ENCODE data around the gene DEFB112.

Gene DEFB112, protein sequence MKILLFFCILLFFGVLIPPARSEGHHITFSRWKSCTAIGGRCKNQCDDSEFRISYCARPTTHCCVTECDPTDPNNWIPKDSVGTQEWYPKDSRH

DNA sequence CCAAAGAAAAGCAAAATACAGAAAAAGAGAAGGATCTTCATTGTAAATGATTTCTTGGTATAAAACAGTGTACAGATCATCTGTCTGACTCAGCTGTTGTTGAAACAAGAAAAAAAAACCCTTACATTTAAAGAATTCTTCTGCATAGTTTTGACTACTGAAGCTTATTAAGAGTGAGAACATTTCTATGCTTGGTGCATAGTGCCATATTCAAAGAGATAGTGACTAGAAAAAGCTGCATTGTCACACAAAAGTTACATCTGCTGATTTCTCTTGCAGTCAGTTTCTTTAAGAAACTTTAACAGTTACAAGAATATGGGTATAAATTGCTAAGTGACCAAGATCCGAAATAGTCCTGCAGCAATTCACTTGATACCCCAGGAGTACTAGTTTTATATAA lies at the start of gene DEFB112:
TSS of gene DEFB112 (minus strand) at position 101 of the 400 bp plus-strand sequence. CDS start at position 41, 60 bp downstream.
- no peak for DNase-seq

DNA sequence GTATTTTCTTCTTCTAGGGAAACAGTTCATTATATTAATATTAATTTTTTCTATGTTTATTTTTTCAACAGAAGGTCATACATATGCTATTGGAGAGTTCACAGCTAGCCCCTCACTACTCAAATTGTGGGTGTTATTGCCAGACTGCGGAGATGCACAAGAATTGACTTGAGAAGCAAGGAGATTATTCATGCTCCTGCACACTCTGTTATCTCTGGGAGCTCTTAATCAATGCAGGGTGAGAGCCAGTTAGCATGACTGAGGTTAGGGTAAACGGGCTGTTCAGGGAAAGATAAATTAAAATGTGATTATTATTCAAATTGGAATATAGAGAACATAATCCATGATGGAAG lies 48.9 kb upstream of the DEFB112 start:
- DNase-seq, result no peak

DNA sequence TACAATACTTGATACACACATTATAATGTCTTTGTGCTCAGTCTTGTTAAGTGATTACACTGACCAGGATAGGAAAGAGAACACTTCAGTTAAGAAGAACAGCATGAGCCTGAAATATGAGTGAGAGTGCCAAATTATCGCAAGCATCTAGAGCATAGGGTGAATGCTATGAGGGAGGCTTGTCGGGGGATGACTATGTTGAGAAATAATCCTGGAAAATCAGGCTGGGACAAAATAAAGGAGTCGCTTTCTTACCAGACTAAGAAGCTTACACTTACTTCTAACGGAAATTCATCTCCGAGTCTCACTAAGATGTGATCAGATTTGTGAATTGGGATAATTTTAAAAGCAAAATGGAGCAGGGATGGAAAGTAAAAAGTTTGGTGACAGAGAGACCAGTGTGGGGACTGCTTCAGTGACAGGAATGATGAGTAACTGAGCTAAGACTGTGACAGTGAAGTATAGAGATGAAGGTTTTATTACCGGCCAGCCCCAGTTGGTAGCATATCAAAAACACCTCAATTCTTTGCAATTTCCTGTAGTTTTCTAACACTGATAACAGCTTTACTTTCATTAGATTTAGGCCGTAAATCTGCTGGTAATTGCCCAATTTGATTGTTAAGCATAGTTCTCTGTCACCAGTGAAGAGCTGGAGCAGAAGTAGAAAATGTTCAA lies 48.4 kb upstream of the DEFB112 start:
- DNase-seq, result no peak

DNA sequence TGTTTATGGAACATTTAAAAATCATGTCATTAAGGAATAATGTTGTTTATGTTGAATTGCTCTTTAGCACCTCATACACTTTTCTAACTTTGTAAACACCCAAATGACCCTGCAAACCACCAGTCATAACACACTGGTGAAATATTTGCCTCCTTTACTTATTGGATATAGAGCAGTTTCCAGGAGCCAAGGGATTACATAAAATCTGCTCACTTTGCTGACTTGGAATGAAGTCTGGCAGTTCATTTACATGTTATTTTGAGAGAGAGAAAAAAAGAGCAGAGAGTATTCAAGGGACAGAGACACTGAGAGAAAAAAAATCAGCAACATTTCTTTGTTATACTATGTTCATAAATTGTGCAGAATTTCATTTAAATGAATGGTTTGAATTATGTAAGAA lies 46.6 kb upstream of the DEFB112 start:
- no peak for DNase-seq

DNA sequence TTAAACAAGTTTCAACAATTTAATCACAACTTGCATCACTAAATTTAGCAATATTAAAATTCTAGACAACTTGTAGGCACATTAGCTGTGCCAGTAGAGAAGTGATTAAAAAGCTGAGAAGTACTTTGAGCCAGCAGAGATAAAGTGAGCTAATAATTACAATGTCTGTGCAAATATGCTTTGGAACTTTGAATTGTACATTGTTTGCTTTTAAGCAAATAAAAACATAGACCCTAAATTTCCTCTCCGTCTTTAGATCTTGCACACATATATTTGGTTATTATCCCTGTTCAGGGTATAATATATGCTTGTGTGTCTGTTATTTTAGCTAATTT lies 44.2 kb upstream of the DEFB112 start:
- no peak for DNase-seq

DNA sequence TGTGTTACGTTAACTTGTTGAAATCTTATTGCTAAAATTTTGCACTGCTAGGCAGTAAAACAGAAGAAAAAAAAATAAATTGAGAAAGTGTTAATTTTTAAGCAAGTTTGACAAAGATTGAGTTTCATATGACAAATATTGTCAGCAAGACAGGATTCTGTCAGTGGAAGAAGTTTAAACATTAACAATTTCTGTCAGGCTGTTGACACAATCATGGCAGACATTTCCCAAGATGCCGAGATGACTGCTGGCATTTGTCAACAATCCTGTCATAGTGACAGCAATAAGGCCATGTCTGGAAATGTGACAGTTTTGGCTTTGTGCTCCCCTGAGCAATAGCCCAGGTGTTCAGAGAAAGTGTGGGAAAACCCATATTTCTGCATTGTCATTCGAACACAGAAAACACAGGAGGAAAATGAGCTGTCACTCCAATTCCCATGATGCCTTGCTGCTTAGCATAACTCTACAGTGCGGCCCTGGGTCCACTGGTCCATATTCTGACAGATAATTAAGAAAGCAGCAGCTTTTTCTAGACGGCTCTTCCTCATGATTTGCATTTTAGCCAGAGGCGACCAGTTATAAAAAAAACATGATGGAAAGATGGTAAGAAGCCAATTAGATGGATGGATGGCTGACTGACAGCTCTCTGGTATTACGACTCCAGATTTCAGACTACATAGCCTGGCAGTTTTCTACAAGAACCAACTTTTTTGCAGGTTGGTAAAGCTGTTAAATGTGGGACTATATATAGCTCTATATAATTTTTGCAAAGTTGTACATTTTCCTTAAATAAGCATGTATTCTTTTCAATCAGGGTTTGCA lies 43.6 kb upstream of the DEFB112 start:
- DNase-seq, result no peak

- no peak for DNase-seq
These were observed 41.9 kb upstream of the DEFB112 start for GRCh38 chr6:50091641-50092040.

- DNase-seq, result no peak
These were observed 40.2 kb upstream of the DEFB112 start for GRCh38 chr6:50089911-50090310.

- no peak for DNase-seq
These were observed 37.7 kb upstream of the DEFB112 start for GRCh38 chr6:50087231-50087954.

DNA sequence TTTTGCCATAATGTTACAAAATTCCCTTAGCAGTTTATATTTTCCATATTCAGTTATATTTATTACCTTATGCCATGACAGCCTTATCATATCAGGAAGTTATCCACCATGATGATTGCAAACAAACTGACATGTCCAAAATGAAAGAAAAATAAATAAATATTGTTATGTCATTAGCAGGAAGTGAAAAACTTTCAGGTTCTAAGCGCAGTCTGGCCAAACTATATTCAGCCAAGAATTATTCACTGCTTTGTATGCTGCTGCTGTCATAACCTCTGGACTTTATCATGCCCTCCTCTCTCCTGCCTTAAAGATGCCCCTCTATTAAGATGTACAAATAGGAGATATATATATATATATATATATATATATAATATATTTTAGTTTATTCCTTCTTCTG lies 27.7 kb upstream of the DEFB112 start:
- no peak for DNase-seq

- DNase-seq, result no peak
These were observed 26.7 kb upstream of the DEFB112 start for GRCh38 chr6:50076431-50076830.

DNA sequence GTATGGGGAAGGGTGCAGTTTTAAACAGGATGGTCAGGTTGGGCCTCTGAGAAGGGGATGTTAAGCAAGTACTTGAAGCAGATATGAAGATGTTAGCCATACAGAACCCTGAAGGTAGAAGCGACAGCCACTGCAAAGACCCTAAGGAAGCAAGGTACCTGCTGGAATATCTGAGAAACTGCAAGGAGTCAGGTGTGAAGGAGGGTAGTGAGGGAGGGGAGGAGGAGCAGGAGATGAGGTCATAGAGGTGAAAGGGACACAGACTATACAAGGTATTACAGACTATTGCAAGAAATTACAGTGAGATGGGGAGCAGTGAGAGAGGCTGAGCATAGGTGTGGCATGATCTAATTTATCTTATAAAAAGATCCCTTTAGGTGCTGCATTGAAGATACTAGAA lies 22.2 kb upstream of the DEFB112 start:
- no peak for DNase-seq

DNA sequence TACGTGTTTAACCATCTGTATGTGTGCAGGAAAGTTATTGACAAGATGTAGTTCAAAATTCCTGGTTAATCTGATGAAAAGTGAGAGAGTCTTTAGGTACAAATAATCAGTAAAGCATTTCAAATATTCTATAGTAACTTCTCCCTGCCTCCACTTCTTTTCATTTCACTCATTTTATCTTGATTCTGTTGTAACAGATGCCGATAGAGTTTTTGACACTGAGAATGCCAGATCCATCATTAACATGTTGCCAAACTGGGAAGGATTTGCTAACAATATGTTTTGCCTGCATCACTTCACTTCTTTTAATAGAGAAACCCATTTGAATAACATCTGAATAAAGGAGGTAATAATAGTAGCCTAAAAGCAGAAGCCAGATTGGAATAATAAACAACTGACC lies 20.4 kb upstream of the DEFB112 start:
- no peak for DNase-seq

DNA sequence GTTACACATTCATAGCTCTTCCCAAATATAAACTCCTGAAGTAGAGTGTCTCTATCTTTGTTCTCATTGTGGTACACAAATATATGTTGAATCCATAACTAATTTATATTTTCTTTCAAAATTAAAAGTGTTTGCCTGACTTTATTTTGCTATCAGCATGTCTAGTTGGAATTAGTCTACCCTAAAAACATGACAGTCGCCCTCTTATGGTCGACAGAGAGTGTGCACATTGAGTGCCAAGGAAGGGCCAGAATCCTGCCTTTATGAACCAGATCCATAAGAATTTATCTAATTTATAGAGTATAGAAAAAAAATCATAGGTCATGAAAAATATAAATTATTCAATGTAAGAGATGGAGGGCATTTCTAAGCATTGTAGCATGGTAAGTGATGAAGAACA lies 12.3 kb upstream of the DEFB112 start:
- no peak for DNase-seq

DNA sequence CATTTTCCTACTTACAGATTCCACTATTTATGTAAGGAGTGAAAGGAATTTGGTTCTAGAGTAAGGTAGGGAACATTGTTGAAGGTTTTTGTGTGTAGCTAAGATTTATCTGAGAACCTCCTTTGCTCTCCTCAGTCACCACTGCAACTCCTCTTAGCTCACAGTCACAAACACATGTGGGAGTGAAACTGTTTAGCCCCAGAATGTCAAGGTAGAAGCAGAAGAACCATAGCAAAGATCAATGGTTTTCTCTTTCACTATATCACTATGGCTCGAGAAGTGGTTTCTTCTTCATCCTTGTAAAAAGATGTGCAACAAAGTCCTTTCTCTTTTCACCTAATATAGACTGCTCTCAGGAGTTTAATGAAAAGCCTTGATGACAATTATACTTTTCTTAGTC lies 6.5 kb upstream of the DEFB112 start:
- no peak for DNase-seq

DNA sequence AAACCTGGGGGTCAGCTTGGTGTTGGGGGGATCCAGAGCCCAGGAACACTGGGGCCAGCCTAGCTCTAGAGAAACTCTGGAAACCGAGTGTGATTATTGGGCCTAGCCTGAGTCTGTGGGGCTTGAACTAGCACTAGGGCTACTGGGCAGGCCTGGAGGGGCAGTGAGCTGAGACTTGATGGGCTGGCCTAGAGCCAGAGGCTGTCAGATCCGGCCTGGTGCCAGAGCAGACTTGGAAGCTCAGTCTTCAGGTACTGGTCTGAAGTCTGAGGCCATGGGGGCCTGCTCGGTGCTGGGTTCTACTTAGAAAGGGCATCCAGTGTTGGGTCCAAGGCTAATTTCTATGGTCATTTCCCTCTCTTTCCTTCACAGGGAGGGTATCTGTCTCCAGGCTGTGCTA lies 2.7 kb downstream of the DEFB112 start:
- no peak for DNase-seq

DNA sequence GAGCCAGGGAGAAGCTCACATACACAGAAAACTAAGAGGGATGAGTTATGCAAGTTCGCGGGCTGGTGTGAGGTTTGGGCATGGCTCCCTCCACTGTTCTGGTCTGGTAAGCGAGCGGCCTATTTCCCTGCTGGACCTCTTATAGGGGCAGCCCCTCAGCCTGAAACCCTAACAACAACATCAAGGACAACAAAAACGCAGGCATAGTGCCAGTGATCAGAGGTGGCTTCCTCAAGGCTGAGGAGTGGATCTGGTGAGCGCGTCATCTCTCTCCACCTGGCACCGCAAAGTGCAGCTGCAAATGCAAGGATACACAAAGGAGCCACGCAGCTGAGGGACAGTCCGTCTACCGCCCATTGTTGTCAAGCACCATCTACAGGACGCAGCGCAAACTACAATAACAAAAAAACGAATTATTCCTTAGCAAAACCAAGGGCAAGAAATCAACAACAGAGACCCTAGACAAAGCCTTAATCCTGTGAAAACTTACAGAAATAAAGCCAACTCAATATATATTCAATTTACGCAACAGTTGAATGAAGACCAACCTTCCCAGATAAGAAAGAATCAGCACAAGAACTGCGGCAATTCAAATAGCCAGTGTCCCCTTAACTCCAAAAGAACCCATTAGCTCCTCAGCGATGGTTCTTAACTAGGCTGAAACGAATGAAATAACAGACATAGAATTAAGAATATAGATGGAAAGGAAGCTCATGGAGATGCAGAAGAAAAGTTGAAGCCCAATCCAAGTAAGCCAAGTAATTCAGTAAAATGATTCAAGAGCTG lies 18.8 kb downstream of the DEFB112 start:
- no peak for DNase-seq

DNA sequence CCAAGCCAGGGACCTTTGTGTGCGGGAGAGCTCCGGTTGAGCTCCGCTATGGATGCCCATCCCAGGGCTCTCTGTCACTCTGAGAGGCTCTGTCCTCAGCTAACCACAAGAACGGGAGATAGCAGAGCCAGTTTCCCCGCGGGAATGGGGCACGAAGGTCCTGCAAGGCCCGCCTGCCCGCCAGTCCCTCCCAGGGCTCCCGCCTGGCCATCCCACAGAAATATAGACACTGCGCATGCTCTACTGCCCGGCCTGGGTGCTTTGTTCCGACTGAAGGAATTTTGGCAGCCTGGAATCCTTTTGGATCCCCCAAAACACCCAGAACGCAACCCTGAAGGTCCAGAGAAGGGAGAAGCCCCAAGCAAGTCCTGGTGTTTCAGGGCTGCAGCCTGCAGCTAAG lies 19.4 kb downstream of the DEFB112 start:
- no peak for DNase-seq

GRCh38 chr6:50025258-50025657 lies 24.5 kb downstream of the DEFB112 start:
- no peak for DNase-seq

DNA sequence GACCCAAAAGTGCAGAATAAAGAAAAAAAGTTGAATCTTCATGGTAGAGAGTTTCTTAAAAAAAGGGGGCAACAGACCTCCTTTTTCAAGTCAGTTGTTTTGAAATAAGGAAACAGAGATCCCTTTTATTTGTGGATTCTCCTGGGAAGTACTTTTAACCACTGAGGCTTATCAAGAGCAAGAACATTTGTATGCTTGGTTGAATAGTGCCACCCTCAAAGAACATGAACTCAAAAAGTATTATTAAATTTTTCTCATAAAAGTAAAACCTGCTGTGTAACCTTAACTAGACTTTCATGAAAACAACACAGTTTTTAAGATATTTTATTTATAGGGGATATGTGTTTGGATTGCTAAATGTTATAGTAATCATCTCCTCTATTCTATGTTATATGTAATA lies 27.8 kb downstream of the DEFB112 start, which contains the start of gene DEFB110:
TSS of gene DEFB110 (minus strand) at position 101 of the 400 bp plus-strand sequence. CDS start at position 42, 59 bp downstream.
- DNase-seq, result no peak

DNA sequence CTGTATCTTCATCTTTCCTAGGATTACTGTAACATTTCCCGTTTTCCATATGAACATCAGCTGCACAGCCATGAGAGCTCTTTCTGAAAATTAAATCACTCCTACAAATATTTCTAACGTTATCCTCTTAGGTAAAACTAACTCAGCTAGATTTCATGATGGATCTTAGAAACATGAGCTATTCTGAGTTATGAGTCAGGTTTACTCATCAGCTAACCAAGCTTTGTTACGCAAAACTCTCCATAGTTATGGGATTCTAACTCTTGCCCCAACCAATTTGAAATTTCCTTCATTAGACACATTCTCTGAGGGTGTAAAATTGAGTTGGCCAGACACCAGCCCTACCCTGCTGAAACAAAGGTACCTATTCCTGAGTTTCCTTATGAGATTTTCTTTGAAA lies 41.9 kb downstream of the DEFB112 start:
- DNase-seq, result no peak

GRCh38 chr6:50003139-50003538 lies 46.6 kb downstream of the DEFB112 start:
- DNase-seq, result no peak

DNA sequence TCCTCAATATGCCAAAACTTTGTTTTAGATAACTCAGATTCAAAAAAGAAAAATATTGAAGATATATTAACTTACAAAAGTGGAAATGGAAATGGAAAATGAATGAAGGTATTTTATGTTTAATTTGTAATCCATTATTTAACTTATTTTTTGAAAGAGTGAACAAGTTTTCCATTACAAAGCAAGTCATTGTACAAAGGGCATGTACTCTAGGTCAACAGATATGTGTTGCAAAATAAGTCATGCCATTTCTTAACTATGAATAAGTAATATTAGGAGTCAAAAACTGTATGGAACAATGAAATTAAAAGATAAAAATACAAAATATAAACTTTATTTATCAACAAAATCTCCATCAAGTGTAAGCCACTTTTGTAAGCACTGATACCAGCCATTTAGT lies 54.5 kb downstream of the DEFB112 start:
- no peak for DNase-seq

All from bone marrow (tissue), 2 donors.